OCI-LY3 (cell line): ENCODE data around the gene SIAE.

Experiments
- EZH2phosphoT487 ChIP-seq: fragments of 200-600 bp; shearing (Covaris generic); IDR thresholded peaks from 2 replicates; pipeline ENCODE4 v1.6.1; 2018; ENCODE audit warnings: antibody characterized with exemption, mixed run types, low read depth
- TF ChIP-seq, protein P1 (sequence below): fragments of 200-600, 300-600 bp; sonication (generic); IDR thresholded peaks from 2 replicates; pipeline ENCODE4 v1.5.1; 2014; ENCODE audit warnings: antibody characterized with exemption, low read length, low read depth

DNA sequence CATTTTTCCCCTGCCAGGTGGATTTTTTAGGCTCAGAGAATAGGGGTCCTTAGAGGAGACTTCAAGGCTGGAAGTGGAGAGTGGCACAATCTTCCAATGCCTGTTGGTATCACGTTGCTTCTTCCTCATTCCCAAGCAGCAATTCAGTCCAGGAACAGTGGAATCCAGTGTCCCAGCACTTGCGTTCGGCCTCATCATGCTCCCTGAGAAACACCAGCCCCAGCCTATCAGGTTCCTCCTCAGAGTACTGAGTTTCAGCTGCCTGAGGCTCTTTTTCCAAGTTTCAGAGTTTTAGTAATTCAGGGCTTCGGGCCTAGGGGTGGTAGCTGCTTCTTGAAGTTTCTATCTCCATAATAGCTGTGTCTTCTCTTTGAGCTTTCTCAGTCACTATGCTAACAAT is 34.3 kb upstream of the SIAE start:
- TF ChIP-seq, protein P1, sequence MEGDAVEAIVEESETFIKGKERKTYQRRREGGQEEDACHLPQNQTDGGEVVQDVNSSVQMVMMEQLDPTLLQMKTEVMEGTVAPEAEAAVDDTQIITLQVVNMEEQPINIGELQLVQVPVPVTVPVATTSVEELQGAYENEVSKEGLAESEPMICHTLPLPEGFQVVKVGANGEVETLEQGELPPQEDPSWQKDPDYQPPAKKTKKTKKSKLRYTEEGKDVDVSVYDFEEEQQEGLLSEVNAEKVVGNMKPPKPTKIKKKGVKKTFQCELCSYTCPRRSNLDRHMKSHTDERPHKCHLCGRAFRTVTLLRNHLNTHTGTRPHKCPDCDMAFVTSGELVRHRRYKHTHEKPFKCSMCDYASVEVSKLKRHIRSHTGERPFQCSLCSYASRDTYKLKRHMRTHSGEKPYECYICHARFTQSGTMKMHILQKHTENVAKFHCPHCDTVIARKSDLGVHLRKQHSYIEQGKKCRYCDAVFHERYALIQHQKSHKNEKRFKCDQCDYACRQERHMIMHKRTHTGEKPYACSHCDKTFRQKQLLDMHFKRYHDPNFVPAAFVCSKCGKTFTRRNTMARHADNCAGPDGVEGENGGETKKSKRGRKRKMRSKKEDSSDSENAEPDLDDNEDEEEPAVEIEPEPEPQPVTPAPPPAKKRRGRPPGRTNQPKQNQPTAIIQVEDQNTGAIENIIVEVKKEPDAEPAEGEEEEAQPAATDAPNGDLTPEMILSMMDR = no peak
- no peak for TF ChIP-seq EZH2phosphoT487
